HEK293T (cell line): ENCODE data around the gene TENM3.

Source experiments
- BHLHE40 ChIP-seq: fragments of 450-650 bp; IDR thresholded peaks from 2 replicates; pipeline ENCODE4 v1.6.1; 2016; ENCODE audit warnings: mild to moderate bottlenecking, moderate library complexity, borderline replicate concordance
- PKNOX1 ChIP-seq: fragments of 450-650 bp; IDR thresholded peaks from 2 replicates; pipeline ENCODE4 v1.6.1; 2016

- TF ChIP-seq BHLHE40, result no peak
- no peak for TF ChIP-seq PKNOX1
Observed at GRCh38 chr4:182252220-182252619, 9.0 kb downstream of the TENM3 start.
